ENCODE results near the gene TMEM60. TPM values are rescaled to one million over a fixed set of nuclear protein-coding genes. Genes with fewer than 3 reads are reported as not detected.

Gene TMEM60
- total RNA-seq, 1 donor from 2014 or later, result 15.3 TPM

- no peak for ATAC-seq (ENCODE audit: low read depth)
- H3K4me1 Mint-ChIP-seq, result peaks cover 62% of the 10 kb centered on the region
- intact Hi-C loops (cut with micrococcal nuclease), result no loop called here
- peak overlapping the region; percentile 71 for H3K27ac Mint-ChIP-seq
- no peaks in the 10 kb centered on the region for H3K9me3 Mint-ChIP-seq
- no peak for TF ChIP-seq CTCF (IDR thresholded peaks at IDR 0.05)
- ChIA-PET POLR2A (interaction anchor here (1.8 kb wide), 1 partner anchor 65 kb away, joined by 5 read pairs; the partner anchor contains the start of gene RSBN1L), CTCF (interaction anchor here (1.0 to 3.2 kb wide), 5 partner anchors 102 to 279 kb away, joined by 3 to 67 read pairs (median 7); no protein-coding TSS in a partner anchor)
- H3K27me3 Mint-ChIP-seq, result no peaks in the 10 kb centered on the region
- no peak for DNase-seq
- no peak overlapping the region for H3K4me3 Mint-ChIP-seq
- peaks cover 16% of the 10 kb centered on the region for H3K36me3 Mint-ChIP-seq (ENCODE audit: low read depth)
These were observed 37.3 kb downstream of the TMEM60 start for GRCh38 chr7:77760809-77761453.

GRCh38 chr7:77759294-77759889 is 38.8 kb downstream of the TMEM60 start:
- POLR2A ChIA-PET, result interaction anchor here (1.0 to 1.8 kb wide), 2 partner anchors 64 to 108 kb away, joined by 3 to 5 read pairs; partner anchors contain the start of gene RSBN1L
- Mint-ChIP-seq H3K4me1 (peaks cover 52% of the 10 kb centered on the region), H3K27ac (peak overlapping the region; percentile 50)

GRCh38 chr7:77757589-77757988 is 40.6 kb downstream of the TMEM60 start:
- intact Hi-C loops (cut with micrococcal nuclease), result loop anchor here (5.0 to 10.0 kb wide), 2 partner anchors 220 to 393 kb away; partner anchors contain the start of gene PTPN12
- Mint-ChIP-seq H3K4me3 (no peak overlapping the region), H3K9me3 (no peaks in the 10 kb centered on the region), H3K36me3 (ENCODE audit: low read depth) (peaks cover 18% of the 10 kb centered on the region), H3K4me1 (peaks cover 40% of the 10 kb centered on the region), H3K27ac (peak overlapping the region; percentile 47), H3K27me3 (no peaks in the 10 kb centered on the region)
- ChIA-PET POLR2A (interaction anchor here (0.6 to 1.8 kb wide), 2 partner anchors 61 to 332 kb away, joined by 3 to 14 read pairs; partner anchors contain the start of gene RSBN1L), CTCF (interaction anchor here (0.6 to 4.0 kb wide), 5 partner anchors 60 to 263 kb away, joined by 3 to 40 read pairs (median 4); no protein-coding TSS in a partner anchor)
- DNase-seq (no peak), ATAC-seq (ENCODE audit: low read depth) (peak; percentile 71)
- TF ChIP-seq CTCF (IDR thresholded peaks at IDR 0.05), result no peak

More at GRCh38 chr7:77759294-77759889, 38.8 kb downstream of the TMEM60 start:
- peak; percentile 22 for TF ChIP-seq CTCF (IDR thresholded peaks at IDR 0.05)
- H3K27me3 Mint-ChIP-seq, result no peaks in the 10 kb centered on the region
- ATAC-seq (ENCODE audit: low read depth) (peak; percentile 64), DNase-seq (no peak)
- H3K9me3 Mint-ChIP-seq, result no peaks in the 10 kb centered on the region
- H3K4me3 Mint-ChIP-seq, result no peak overlapping the region
- peaks cover 14% of the 10 kb centered on the region for H3K36me3 Mint-ChIP-seq (ENCODE audit: low read depth)
- CTCF ChIA-PET, result interaction anchor here (0.7 to 3.2 kb wide), 22 partner anchors 9 to 512 kb away, joined by 3 to 67 read pairs (median 3); partner anchors contain the start of genes PHTF2 and TMEM60
- intact Hi-C loops (cut with micrococcal nuclease), result loop anchor here (1.0 to 10.0 kb wide), 7 partner anchors 39 to 395 kb away; partner anchors contain the start of genes PHTF2, PTPN12 and TMEM60

GRCh38 chr7:77753173-77753572 is 45.1 kb downstream of the TMEM60 start:
- intact Hi-C loops (cut with micrococcal nuclease), result loop anchor here (10.0 kb wide), 1 partner anchor 388 kb away; no protein-coding TSS in a partner anchor
- POLR2A ChIA-PET, result interaction anchor here (0.5 to 0.7 kb wide), 3 partner anchors 50 to 76 kb away, joined by 3 read pairs; no protein-coding TSS in a partner anchor
- H3K4me1 Mint-ChIP-seq, result peaks cover 17% of the 10 kb centered on the region
- no peak for DNase-seq
- no peaks in the 10 kb centered on the region for H3K27me3 Mint-ChIP-seq
- no peak overlapping the region for H3K27ac Mint-ChIP-seq
- no peak for TF ChIP-seq CTCF (IDR thresholded peaks at IDR 0.05)
- no peak overlapping the region for H3K4me3 Mint-ChIP-seq
- CTCF ChIA-PET, result interaction anchor here (1.1 to 1.2 kb wide), 3 partner anchors 94 to 101 kb away, joined by 3 to 4 read pairs (median 4); no protein-coding TSS in a partner anchor
- no peaks in the 10 kb centered on the region for H3K9me3 Mint-ChIP-seq
- ATAC-seq (ENCODE audit: low read depth), result no peak
- H3K36me3 Mint-ChIP-seq (ENCODE audit: low read depth), result peaks cover 42% of the 10 kb centered on the region

Measured in activated B cell treated with CpG ODN at 0.5 μM for 24 hours (primary cell).